OCI-LY1 (cell line): ENCODE data around the gene NUFIP2.

Experiments used
- EZH2 ChIP-seq: fragments of 200-600 bp; sonication (generic), shearing (Covaris generic); IDR thresholded peaks from 2 replicates; pipeline ENCODE4 v1.8.0; 2017; ENCODE audit warnings: borderline replicate concordance, mixed run types, mild to moderate bottlenecking, antibody characterized with exemption, low read length, moderate library complexity, mixed read lengths
- TF ChIP-seq, protein P1 (sequence below): fragments of 200-600 bp; sonication (generic), shearing (Covaris generic); IDR thresholded peaks from 2 replicates; pipeline ENCODE4 v1.5.1; 2017; ENCODE audit warnings: mild to moderate bottlenecking, antibody characterized with exemption, low read length, moderate library complexity, mixed read lengths

DNA sequence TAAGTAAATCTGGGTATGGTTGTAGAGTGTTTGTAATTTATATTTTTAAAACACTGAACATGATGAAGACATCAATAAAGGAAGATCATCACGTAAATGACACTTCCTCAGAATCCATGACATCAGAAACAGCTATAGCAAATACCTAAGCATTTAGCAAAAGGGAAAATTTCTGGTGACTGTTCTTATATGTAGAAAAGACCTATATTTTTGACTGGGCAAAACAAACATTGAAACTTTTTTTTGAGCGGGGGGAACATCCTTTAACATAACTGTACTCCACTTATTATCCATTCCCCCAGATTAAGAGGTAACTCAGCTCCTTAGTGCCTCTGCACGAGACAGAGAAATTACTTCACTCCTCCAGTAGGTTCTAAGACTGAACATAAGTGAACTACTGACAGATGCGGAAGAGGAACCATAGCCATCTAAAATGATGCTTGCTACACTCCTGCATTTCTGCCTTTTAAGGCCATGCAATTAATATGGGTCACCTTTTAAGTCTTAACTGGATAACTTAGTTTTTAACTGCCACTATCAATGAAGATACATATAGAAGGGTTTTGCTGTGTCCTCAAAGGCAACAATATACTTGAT, 37.9 kb downstream of the NUFIP2 start:
- TF ChIP-seq, protein P1, sequence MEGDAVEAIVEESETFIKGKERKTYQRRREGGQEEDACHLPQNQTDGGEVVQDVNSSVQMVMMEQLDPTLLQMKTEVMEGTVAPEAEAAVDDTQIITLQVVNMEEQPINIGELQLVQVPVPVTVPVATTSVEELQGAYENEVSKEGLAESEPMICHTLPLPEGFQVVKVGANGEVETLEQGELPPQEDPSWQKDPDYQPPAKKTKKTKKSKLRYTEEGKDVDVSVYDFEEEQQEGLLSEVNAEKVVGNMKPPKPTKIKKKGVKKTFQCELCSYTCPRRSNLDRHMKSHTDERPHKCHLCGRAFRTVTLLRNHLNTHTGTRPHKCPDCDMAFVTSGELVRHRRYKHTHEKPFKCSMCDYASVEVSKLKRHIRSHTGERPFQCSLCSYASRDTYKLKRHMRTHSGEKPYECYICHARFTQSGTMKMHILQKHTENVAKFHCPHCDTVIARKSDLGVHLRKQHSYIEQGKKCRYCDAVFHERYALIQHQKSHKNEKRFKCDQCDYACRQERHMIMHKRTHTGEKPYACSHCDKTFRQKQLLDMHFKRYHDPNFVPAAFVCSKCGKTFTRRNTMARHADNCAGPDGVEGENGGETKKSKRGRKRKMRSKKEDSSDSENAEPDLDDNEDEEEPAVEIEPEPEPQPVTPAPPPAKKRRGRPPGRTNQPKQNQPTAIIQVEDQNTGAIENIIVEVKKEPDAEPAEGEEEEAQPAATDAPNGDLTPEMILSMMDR: no peak
- no peak for TF ChIP-seq EZH2
